ENCODE results near the gene DNASE1L1.

Gene DNASE1L1

GRCh38 chrX:154379569-154379951, 29.5 kb downstream of the DNASE1L1 start:
- TF ChIP-seq SIN3A (IDR thresholded peaks at IDR 0.05; ENCODE audit: borderline replicate concordance, insufficient read depth, low read length) (no peak), REST (IDR thresholded peaks at IDR 0.05; ENCODE audit: insufficient read depth in 1 of 2, low read depth in 2 of 2, low read length in 2 of 2) (no peak), TAF1 (IDR thresholded peaks at IDR 0.05; ENCODE audit: borderline replicate concordance, insufficient read depth, low read length) (no peak), POLR2AphosphoS5 (IDR thresholded peaks at IDR 0.05; ENCODE audit: low read depth, low read length) (no peak), FOXP2 (optimal IDR thresholded peaks at IDR 0.05; ENCODE audit: borderline replicate concordance, extremely low read depth, extremely low read length, insufficient read depth) (no peak)

GRCh38 chrX:154378799-154379568, 30.1 kb downstream of the DNASE1L1 start, which contains the start of gene EMD:
TSS of gene EMD (plus strand) at chrX:154379295. CDS start at chrX:154379485, 190 bp downstream.
- TF ChIP-seq FOXP2 (optimal IDR thresholded peaks at IDR 0.05; ENCODE audit: borderline replicate concordance, extremely low read depth, extremely low read length, insufficient read depth) = no peak
- TF ChIP-seq REST (IDR thresholded peaks at IDR 0.05; ENCODE audit: insufficient read depth in 1 of 2, low read depth in 2 of 2, low read length in 2 of 2) = 0 out of 4 replicates have a peak, but pooled peaks of 1 of the 2 experiments have one; percentile 6
- peak; percentile 67; the same call in 1 of the 2 replicates for TF ChIP-seq POLR2AphosphoS5 (IDR thresholded peaks at IDR 0.05; ENCODE audit: low read depth, low read length)
- TF ChIP-seq SIN3A (IDR thresholded peaks at IDR 0.05; ENCODE audit: borderline replicate concordance, insufficient read depth, low read length) = no peak

- TF ChIP-seq SIN3A (IDR thresholded peaks at IDR 0.05; ENCODE audit: borderline replicate concordance, insufficient read depth, low read length) = no peak
- TF ChIP-seq POLR2AphosphoS5 (IDR thresholded peaks at IDR 0.05; ENCODE audit: low read depth, low read length) = peak; percentile 54; the same call in 1 of the 2 replicates
These were observed 30.8 kb downstream of the DNASE1L1 start for GRCh38 chrX:154378059-154378798.

- TF ChIP-seq FOXP2 (optimal IDR thresholded peaks at IDR 0.05; ENCODE audit: borderline replicate concordance, extremely low read depth, extremely low read length, insufficient read depth) (no peak), SIN3A (IDR thresholded peaks at IDR 0.05; ENCODE audit: borderline replicate concordance, insufficient read depth, low read length) (no peak), REST (IDR thresholded peaks at IDR 0.05; ENCODE audit: insufficient read depth in 1 of 2, low read depth in 2 of 2, low read length in 2 of 2) (no peak), POLR2AphosphoS5 (IDR thresholded peaks at IDR 0.05; ENCODE audit: low read depth, low read length) (no peak), TAF1 (IDR thresholded peaks at IDR 0.05; ENCODE audit: borderline replicate concordance, insufficient read depth, low read length) (no peak)
These were observed 32.3 kb downstream of the DNASE1L1 start for GRCh38 chrX:154376774-154377173.

GRCh38 chrX:154375156-154375504, 33.9 kb downstream of the DNASE1L1 start:
- TF ChIP-seq FOXP2 (optimal IDR thresholded peaks at IDR 0.05; ENCODE audit: borderline replicate concordance, extremely low read depth, extremely low read length, insufficient read depth) = no peak
- TF ChIP-seq REST (IDR thresholded peaks at IDR 0.05; ENCODE audit: insufficient read depth in 1 of 2, low read depth in 2 of 2, low read length in 2 of 2) = no peak
- no peak for TF ChIP-seq POLR2AphosphoS5 (IDR thresholded peaks at IDR 0.05; ENCODE audit: low read depth, low read length)
- no peak for TF ChIP-seq TAF1 (IDR thresholded peaks at IDR 0.05; ENCODE audit: borderline replicate concordance, insufficient read depth, low read length)
- TF ChIP-seq SIN3A (IDR thresholded peaks at IDR 0.05; ENCODE audit: borderline replicate concordance, insufficient read depth, low read length) = no peak

All from PFSK-1 (cell line).